Fibroblast of skin of right quadriceps (primary cell): ENCODE data around the gene RNF182.
"Not testable (repeated sequence)": the region's sequence is repeated elsewhere in the genome, so short reads cannot be mapped to it uniquely, and the experiment has no call there.

Experiments used
- DNase-seq: peaks from one replicate; pipeline ENCODE4 v3.0.0-alpha.2; 2013

RNF182 gene

GRCh38 chr6:13972602-13973001, 47.9 kb downstream of the RNF182 start:
- DNase-seq = not testable (repeated sequence)

GRCh38 chr6:13973422-13973821, 48.7 kb downstream of the RNF182 start:
- DNase-seq = not testable (repeated sequence)

GRCh38 chr6:13978102-13978640, 53.4 kb downstream of the RNF182 start:
- no peak for DNase-seq

GRCh38 chr6:13978787-13979186, 54.0 kb downstream of the RNF182 start:
- no peak for DNase-seq

GRCh38 chr6:13979284-13980171, 54.8 kb downstream of the RNF182 start:
- DNase-seq = no peak

- DNase-seq = no peak
These were observed 55.8 kb downstream of the RNF182 start for GRCh38 chr6:13980534-13980933.

GRCh38 chr6:13985663-13986325, 61.0 kb downstream of the RNF182 start:
- no peak for DNase-seq

GRCh38 chr6:13986700-13987399, 62.1 kb downstream of the RNF182 start:
- DNase-seq = no peak

GRCh38 chr6:13987400-13987865, 62.7 kb downstream of the RNF182 start:
- DNase-seq = no peak

- no peak for DNase-seq
These were observed 63.4 kb downstream of the RNF182 start for GRCh38 chr6:13988049-13988738.

- DNase-seq = no peak
These were observed 64.2 kb downstream of the RNF182 start for GRCh38 chr6:13988908-13989307.

- DNase-seq = no peak
These were observed 64.9 kb downstream of the RNF182 start for GRCh38 chr6:13989496-13990144.

GRCh38 chr6:13990796-13991195, 66.0 kb downstream of the RNF182 start:
- DNase-seq = peak; percentile 57

- DNase-seq = no peak
These were observed 66.6 kb downstream of the RNF182 start for GRCh38 chr6:13991393-13991792.

- DNase-seq = peak; percentile 75
These were observed 67.8 kb downstream of the RNF182 start for GRCh38 chr6:13992417-13993055.

- DNase-seq = no peak
These were observed 68.7 kb downstream of the RNF182 start for GRCh38 chr6:13993416-13993815.

GRCh38 chr6:13998356-13998755, 73.6 kb downstream of the RNF182 start:
- DNase-seq = no peak

GRCh38 chr6:14000901-14001300, 76.1 kb downstream of the RNF182 start:
- no peak for DNase-seq

GRCh38 chr6:14001329-14002012, 76.7 kb downstream of the RNF182 start:
- peak; percentile 99 for DNase-seq

GRCh38 chr6:14002176-14002947, 77.6 kb downstream of the RNF182 start:
- DNase-seq = no peak
